HG03066 (cell line): ENCODE results near the gene MED29.
"Not testable (repeated sequence)": the region's sequence is repeated elsewhere in the genome, so short reads cannot be mapped to it uniquely, and the experiment has no call there.

Experiments used
- ATAC-seq: cut with Tn5 transposase; IDR thresholded peaks from one replicate; pipeline ENCODE4 v1.9.1; 2021; ENCODE audit warnings: low read depth; ENCODE audit not compliant: unreplicated experiment

Gene MED29

DNA sequence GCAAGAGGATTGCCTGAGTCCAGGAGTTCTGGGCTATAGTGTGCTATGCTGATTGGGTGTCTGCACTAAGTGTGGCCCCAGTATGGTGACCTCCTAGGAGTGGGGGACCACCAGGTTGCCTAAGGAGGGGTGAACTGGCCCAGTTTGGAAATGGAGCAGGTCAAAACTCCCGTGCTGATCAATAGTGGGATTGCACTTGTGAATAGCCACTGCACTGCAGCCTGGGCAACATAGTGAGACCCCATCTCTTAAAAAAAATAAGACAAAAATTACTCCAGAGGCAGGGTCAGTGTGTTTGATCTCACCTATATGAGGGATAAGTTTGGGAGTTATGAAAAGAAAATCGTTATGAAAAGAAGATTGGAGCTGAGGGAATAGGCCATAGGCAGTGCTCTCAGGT lies 22.0 kb upstream of the MED29 start:
- ATAC-seq, result no peak

DNA sequence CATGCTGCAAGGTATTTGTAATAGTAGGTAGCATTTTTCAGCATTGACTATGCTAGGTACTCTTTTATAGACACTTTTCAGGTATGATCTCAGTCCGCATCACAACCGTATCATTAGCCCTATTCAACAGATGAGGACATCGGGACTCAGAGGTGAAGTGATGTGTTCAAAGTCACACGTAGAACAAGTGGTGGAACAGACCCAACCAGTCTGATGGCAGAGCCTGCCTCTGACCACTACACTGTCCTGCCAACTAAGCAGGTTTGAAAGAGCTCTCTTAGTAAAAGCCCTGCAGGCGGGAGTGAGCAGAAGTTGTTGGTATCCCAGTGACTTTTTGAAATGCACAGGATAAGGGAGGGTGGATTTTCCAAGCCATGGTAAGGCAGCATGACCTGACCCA lies 20.4 kb upstream of the MED29 start:
- no peak for ATAC-seq

DNA sequence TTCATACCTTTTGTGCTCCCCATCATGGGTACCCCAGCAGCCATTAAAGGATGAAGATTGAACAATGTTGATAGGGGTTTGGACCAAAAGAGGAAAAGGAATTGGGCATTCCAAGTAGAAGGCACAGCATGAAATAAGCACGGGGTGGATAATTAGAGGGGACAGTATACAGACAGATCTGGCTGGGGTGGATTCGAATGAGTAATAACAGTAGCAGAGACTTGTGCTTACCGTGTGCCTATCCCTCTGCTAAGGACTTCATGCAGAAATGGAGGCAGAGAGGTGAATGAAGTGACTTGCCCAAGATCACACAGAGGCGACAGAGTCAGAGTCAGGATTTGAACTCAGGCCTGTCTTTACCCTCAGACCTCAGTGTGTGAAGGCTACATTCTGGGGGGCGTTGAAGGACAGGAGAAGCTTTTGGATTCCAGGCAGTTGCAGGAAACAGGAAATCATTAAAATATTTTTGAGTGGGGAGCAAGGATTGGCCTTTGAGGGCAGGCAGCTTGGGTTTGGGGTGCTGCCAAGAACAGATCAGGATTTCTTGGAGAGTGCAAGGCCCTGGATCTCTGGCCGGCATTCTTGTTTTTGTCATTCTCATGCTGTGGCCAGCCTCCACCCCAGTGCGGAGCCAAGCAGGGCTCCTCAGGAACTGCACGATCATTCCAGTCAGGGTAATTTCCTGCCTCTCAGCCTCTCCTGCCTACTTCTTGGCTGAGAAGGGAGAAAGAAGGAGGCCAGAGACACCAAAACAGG lies 19.0 kb upstream of the MED29 start:
- ATAC-seq, result no peak

DNA sequence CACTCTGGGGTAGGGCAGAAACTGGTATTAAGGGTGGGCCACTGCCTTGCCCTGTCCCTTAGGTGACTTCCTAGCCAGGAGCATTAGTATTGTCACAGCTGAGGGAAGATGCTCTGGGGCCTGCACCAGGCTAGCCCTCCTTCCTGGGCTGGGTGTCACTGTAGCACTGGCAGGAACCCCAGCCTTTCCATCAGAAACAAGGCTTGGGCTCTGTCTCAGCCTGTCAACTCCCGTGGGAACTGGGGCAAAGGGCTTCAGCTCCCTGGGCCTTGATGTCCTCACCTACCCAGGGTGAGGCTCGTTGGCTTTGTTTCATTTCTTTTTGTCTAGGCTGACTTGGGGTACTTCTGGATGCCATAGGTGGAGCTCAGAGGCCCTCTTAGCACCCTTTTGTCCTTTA lies 18.2 kb upstream of the MED29 start:
- no peak for ATAC-seq

DNA sequence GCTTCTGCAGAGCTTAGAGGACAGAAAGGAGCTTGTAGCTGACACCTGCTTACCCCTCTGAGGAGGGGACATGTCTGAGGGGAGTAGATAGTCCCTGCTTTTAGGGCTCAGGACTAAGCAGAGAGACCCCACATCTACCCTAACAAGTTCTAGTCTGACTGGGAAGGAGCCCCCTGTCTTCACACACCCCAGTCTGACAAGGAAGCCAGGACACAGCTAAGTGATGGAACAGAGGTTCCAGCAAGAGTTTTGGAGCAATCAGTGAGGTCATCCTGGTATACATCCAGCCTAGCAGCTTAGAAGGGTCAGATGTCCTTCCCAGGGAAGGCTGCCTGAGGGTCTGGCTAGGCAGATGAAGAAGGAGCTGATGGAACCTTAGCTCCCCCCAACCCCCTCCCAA lies 15.2 kb upstream of the MED29 start:
- no peak for ATAC-seq

DNA sequence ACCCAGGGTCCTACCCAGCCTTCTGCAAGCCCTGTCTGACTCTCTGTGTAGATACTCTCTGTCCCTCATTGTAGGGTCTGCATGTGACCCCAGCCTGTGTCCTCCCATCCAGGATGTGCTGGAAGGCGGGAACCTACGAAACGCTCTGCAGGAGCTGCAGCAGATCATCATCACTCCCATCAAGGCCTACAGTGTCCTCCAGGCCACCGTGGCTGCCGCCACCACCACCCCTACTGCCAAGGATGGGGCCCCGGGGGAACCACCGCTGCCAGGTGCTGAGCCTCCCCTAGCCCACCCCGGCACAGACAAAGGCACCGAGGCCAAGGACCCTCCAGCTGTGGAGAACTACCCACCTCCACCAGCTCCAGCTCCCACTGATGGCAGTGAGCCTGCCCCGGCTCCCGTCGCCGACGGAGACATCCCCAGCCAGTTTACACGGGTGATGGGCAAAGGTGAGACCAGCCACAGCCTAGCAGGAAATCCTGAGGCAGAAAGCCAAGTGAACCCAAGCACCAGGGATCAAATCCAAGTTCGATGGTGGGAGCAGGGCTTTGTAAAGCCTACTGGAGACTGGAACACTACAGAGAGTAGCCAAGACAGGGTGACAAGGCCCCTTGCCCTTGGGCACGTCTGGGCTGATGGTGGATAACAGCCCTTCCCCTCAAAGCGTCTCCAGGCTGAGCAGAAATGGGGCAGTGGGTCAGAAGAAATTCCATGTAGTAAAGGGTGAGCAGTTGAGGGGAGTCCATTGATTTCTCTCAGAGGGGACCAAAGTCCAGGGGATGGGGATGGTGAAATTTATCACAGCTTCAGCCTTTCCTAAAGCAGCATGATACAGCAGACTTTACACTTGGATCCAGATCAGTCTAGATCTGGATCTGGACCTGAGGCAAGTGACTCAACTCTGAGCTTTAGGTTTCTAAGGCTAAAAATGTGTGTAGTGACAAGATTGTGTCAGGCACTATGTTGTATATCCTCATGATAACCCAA lies 13.5 kb upstream of the MED29 start:
- ATAC-seq, result no peak

DNA sequence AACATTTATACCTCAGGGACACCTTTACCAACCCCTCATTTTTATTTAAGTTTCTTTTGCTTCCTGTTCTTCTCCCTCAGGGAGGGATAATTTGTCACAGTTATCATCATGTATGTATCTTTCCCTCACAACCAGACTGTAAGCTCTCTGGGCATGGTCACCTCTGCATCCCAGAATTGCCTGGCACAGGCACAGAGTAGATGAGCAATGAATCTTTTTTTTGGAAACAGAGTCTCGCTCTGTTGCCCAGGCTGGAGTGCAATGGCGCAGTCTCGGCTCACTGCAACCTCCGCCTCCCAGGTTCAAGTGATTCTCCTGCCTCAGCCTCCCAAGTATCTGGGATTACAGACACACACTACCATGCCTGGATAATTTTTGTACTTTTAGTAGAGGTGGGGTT lies 11.8 kb upstream of the MED29 start:
- ATAC-seq, result not testable (repeated sequence)

DNA sequence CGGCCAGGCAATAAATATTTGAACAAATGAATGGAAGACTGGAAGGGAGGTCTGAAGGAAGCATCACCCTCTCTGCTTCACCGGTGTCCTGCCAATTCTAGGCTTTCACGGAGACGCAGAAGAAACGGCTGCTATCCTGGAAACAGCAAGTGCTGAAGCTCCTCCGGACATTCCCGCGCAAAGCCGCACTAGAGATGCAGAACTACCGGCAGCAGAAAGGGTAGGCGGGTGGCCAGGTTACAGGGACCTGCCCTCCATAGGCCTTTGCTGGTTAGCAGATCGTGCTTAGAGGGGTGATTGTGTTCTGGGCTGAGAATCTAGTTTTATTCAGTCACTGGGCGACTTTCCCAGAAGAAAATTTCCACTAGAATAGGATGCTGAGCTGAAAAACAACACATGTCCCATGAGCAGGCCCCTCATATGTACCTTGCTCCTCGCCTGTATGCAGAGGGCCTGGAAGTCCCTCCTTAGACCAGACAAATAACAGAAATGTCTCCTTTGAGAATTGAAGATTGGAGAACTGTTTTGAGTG lies 11.2 kb upstream of the MED29 start:
- no peak for ATAC-seq

DNA sequence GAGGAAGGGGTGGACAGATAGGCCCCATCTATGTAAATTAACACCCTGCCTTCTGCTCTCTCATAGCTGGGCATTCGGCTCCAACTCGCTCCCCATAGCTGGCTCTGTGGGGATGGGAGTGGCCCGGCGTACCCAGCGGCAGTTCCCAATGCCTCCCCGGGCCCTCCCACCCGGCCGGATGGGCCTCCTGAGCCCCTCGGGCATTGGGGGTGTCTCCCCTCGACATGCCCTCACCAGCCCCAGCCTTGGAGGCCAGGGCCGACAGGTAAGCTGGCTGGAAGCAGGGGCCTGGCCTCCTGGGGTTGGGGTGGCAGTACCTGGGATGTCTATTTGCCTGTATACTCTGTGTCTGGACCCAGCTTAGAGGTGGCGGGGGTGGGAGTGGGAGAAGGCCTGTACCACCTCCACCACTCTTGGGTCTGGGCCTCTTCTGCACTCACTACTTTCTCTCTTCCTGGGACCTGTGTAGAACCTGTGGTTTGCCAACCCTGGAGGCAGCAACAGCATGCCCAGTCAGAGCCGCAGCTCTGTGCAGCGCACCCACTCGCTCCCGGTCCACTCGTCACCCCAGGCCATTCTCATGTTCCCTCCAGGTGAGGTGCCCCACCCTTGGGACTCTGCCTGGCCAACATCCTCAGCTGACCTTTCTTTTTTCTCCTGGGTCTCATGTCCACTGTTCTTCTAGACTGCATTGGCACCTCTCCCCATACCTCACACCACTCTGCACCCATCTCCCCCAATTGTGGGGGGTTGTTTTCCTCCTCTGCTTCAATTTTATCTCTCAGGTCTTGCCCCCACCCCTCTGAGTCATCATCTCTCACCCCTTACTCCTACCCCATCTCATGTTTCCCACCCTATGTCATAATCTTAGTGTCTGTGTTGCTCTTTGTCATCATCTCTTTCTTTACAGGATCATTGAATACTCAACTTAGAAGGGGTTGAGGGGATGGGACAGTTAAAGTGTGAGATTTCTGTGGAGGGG lies 10.4 kb upstream of the MED29 start:
- ATAC-seq, result no peak

DNA sequence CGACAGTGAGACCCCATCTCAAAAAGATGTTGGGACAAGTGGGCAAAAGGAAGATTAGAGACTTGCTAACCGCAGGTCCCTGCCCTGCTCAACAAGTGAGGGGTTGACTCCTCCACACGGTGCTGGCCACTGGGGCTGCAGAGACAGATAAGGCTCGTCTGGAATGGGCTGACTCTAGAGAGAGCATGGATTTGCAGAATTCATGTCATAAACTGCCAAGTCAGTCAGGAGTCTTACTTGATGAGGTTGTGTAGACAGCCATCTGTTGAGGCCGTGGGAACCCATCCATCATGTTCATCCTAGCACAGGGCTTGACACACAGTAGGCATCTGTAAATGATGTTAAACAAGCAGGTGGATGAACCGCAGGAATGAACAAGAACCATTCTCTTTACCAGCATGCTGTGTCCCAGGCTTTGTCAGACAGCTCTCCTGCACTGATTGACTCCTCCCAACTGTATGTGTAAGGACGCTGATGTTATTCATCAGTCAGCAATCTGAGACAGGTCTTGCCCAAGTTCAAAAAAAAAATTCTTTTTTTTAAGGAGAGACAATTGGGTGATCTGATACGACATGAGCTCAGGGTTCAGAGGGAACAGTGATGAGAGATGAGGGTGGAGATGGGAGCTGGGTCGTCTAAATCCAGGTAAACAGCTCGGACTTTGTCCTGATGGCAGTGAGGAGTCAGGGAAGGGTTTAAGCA lies 9.1 kb upstream of the MED29 start:
- no peak for ATAC-seq

DNA sequence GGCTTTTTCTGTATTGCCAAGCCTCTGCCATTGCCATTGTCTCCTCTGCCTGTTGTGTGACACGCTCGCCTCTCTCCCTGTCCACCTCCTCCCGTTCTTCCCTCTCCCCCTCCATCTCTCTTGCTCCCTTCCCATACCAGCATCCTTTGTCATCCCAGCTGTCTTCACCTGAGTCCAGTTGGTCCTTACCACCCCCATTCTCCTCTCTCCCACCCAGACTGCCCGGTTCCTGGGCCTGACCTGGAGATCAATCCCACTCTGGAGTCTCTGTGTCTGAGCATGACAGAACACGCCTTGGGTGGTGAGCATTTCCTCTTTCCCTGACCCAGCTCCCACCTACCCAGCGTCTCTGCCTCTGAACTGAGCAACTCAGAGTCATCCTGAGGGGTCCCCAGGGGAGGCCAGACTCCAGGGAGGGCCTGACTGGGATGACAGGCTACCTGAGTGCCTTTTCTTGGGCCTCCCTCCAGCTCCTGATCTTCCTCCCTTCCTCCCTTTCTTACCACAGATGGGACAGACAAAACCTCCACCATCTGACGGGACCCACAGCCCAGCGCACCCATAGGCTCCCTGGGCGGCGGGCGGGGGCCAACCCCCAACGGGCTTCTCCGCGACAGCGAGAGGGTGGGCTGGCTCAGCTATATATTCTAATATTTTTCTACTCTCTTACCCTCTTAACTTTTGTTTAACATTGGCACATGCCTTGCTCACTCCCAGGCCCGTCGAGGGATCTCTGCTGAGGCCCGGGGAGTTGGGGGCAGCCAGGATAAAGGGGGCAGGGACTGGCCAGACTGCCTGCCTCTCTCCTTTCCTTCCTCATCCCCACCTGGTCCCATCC lies 8.0 kb upstream of the MED29 start:
- no peak for ATAC-seq

DNA sequence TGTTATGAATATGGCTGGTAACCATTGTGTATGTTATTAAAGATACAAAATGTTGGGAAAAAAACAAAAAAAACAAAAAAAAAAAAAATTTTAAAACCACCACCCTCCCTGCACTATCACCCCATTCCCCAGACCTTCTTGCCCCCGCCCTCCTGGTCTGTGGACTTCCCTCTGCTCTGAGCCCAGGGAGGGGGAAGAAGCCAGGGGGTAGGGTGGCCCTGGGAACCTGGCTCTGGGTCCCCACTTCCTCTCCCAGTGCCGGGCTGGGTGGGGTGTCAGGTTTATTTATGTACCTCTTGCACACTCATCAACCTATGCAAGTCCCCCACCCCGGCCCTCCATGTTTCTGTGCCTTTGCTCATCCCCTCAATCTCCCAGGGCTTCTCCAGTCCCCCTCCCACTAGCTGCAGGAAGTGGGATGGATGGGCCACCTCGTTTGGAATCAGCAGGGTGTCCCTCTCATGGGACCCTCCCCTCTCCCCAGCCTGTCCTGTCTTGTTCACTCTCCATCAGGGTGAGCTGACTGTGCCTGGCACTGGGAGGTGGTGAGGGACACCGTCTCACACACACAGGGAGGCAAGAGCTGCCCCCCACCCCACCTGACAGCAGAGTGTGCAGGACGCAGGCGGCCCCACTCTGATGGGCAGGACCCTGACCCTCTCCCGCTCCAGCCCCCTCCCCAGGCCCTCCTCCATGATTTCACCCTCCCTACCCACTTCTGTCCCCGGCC lies 6.2 kb upstream of the MED29 start:
- ATAC-seq, result no peak

DNA sequence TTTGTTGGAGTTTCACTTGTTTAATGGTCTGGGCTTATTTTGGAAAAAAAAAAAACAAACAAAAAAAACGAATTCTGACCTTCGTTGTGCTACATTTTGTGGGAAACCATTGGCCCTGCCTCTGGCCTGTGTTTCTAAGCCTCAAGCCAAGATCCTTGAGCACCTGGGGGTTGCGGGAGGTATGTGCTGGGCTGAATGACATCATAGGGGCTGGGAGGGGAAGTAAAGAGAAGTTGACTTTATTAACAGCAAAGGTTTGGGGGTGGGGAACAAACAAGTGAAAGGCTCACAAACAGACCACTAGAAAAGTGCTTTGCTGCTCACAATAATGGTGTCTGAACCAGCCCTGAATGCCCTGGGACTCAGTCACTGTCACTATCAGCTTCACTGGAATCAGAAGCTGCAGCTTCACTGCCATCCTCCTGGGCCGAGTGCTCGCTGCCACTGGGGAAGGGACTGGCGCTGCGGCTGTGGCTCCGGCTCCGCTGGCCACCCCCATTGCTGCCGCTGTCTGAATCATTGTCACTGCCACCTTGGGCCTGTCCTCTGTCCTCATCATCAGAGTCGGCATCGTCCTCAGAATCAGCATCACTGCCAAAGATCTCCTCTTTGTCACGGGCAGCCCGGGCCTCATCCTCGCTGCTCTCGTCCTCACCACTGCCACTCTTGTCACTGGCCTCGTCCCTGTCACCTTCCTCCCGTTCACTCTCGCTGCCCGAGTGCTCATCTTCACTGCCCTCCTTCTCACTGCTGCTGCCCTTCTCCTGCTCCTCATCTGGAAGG lies 5.4 kb upstream of the MED29 start:
- no peak for ATAC-seq

DNA sequence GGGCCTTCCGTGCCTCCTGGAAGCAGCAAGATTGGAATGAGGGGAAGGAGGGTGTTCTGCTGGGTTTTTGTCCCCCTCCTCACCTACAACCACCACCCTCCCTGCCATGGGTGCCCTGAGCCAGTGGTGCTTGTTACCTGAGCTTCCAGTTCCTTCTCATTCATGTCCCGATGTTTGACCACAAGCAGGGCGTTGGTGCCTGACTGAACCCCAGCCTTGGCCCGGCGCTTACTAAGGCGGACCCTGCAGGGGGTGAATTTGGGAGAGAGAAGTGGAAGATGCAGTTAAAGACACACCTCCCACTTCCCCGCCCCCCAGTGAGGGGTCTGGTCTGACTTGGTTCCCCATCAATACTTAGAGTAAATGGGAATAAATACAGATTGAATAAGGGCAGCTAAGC lies 4.6 kb upstream of the MED29 start:
- ATAC-seq, result no peak

DNA sequence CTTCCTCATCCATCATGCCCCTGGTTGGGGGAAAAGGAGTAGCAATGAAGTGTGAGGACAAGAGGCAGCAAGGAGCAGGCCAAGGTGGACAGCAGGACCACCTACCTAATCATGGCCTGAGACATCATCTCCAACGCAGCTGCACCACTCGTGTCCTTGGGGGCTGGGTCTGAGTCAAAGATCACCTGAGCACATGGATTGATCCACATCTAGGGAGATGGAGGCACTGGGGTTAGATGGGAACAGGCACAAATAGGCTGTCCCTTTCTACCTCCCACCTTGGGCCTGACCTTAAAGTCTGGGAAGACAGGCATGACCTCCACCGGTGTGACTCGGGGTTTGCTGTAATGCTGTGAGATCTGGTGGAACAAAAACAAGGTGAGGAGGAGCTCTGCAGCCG lies 2.5 kb upstream of the MED29 start:
- ATAC-seq, result no peak

DNA sequence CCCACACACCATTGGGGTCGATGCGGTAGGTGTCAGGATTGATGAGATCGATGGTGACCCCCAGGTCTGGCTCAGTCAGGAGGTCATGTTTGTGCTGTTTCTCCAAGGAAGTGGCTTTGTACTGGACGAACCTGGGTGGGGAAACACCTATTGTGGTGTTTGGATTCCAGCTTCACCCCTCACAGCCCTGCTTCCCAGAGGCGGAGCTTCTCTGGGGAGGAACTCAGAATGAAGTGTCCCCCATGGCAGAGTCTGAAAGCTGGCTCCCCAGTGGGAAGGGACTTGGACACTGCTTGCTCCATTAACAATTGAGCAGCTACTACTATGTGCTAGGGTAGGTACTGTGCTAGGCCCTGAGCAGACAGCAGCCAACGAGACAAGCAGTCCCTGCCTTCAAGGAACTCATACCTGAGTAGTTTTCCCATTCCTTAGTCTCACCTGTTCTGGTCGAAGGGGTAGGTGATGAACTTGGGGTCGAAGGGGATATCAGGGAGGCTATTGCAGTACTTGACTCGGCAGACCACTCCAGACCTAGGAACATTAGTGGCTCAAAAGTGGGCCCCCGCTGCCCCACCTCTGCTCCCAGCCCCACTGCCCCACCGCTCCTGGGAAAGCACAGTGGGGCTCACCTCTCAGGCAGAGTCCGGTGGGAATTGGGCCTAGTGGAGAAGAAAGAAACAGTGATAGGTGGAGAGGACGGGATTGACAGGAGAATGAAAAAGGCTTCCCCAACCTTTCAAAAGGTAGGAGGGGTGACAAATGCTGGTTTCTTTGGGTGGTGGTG lies 1.4 kb upstream of the MED29 start:
- no peak for ATAC-seq

DNA sequence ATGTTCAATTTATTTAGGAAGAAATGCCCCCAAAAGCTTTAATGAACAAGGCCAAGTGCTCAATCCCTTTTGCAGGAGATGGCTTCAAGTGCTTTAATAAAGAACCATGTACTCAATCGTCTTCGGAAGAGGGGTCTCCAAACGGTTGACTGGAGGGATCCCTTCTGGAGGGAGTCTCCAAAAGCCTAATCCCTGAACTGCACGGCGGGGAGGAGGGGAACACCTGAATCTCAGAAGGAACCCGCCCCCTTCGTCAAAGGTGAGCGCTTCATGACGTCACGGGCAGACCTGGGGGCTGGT lies 777 bp upstream of the MED29 start:
- no peak for ATAC-seq
